ENCODE measurements around the gene CAPN6.

GRCh38 chrX:111318901-111319300 lies 48.6 kb upstream of the CAPN6 start:
- TF ChIP-seq CTCF (IDR thresholded peaks at IDR 0.05; ENCODE audit: insufficient read depth, low read length) (no peak), REST (IDR thresholded peaks at IDR 0.05; ENCODE audit: insufficient replicate concordance, low read depth) (no peak), POLR2AphosphoS5 (IDR thresholded peaks at IDR 0.05; ENCODE audit: low read depth) (no peak)
